Lung (tissue), 10 donors: ENCODE results near the gene MAGEA9B. TPM values are rescaled to one million over a fixed set of nuclear protein-coding genes. Genes with fewer than 3 reads are reported as not detected.
"Not testable (repeated sequence)": the region's sequence is repeated elsewhere in the genome, so short reads cannot be mapped to it uniquely, and the experiment has no call there.

Source experiments
- ATAC-seq: fragments of 200-7000 bp; cut with Tn5 transposase; one replicate; pipeline ENCODE4 v1.9.1; 2020; ENCODE audit warnings: moderate number of reproducible peaks; ENCODE audit not compliant: insufficient read depth, low FRiP score
- DNase-seq, 3 donors: peaks; one replicate each; pipeline ENCODE4 v3.0.0-alpha.2; 2013 to 2017
- H3K27ac ChIP-seq, 2 donors: one replicate each; pipeline ENCODE4 v1.5.1; 2013; ENCODE audit warnings: mild to moderate bottlenecking in 2 of 2, moderate library complexity in 2 of 2, control low read depth in 1 of 2, inconsistent platforms in 1 of 2, low read depth in 1 of 2, low read length in 1 of 2
- H3K27me3 ChIP-seq, 3 donors: one replicate each; pipeline ENCODE4 v1.5.1; 2013; ENCODE audit warnings: low read length in 2 of 3; ENCODE audit not compliant: control insufficient read depth in 3 of 3, insufficient read depth in 3 of 3
- H3K36me3 ChIP-seq, 4 donors: one replicate each; pipeline ENCODE4 v1.5.1; 2013; ENCODE audit warnings: low read length in 4 of 4, mild to moderate bottlenecking in 1 of 4, moderate library complexity in 1 of 4; ENCODE audit not compliant: control insufficient read depth in 4 of 4, insufficient read depth in 4 of 4
- H3K4me1 ChIP-seq, 5 donors: one replicate each; pipeline ENCODE4 v1.5.1; 2013; ENCODE audit warnings: low read length in 5 of 5, mild to moderate bottlenecking in 2 of 5, moderate library complexity in 1 of 5; ENCODE audit not compliant: control insufficient read depth in 5 of 5, insufficient read depth in 5 of 5
- H3K4me3 ChIP-seq: one replicate; pipeline ENCODE4 v1.5.1; 2013; ENCODE audit warnings: mild to moderate bottlenecking, control low read depth, moderate library complexity
- H3K9ac ChIP-seq, 2 donors: one replicate each; pipeline ENCODE4 v1.5.1; 2013; ENCODE audit warnings: low read length in 2 of 2, control low read depth in 1 of 2; ENCODE audit not compliant: insufficient read depth in 1 of 2
- H3K9me3 ChIP-seq, 4 donors: one replicate each; pipeline ENCODE4 v1.5.1; 2013; ENCODE audit warnings: low read length in 3 of 4, mild to moderate bottlenecking in 1 of 4, moderate library complexity in 1 of 4; ENCODE audit not compliant: control insufficient read depth in 4 of 4, insufficient read depth in 3 of 4
- WGBS, 2 donors: extraction: QIAGEN DNeasy Blood & Tissue Kit; methylation state at CpG; one replicate each; pipeline ENCODE4 v1.1.7; 2013; 5-methylcytosine and 5-hydroxymethylcytosine counted together
- polyA plus RNA-seq, 2 donors: library from polyadenylated mRNA; stranded (reverse); fragments of 200-250 nt; gene quantifications; one replicate each; pipeline ENCODE4 v1.2.1, GENCODE V29; 2013
- total RNA-seq, 2 donors: library from RNA; depleted of rRNA in 1 of 2; stranded (reverse); fragments of >200 nt in 1 of 2; gene quantifications; one replicate each; pipeline ENCODE4 v1.2.1, GENCODE V29; 2014 to 2021
- donor health status: Bipolar disorder and iron deficiency.
- donor health status: healthy.
- donor health status: DM: yes; HTN: yes; CAD: no.

MAGEA9B gene
- total and polyA plus RNA-seq, 4 donors = not detected

DNA sequence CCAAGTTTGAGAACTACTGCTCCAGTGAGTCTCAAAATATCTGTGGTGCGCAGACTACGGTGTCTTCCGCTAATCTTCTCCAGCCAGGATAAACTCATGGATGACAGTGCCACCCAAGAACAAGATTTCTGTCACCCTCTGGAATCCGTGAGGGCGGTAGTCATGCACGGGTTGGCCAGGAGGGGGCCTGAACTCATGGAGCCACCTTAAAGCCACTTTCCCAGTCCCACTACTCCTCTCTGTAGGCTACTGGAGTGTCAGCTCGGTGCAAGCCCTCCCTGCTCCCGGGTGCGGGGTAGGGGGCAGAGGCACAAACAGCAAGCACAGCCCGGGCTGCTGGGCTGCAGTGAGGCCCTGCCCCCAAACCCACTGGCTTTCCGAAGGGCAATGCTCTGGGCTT lies 11.3 kb upstream of the MAGEA9B start:
- H3K4me3 ChIP-seq, H3K9me3 ChIP-seq, H3K9ac ChIP-seq, DNase-seq, H3K27ac ChIP-seq, H3K27me3 ChIP-seq, H3K36me3 ChIP-seq, H3K4me1 ChIP-seq, ATAC-seq: not testable (repeated sequence)
- WGBS, 2 donors = 25 to 47% methylated on average over 3 of the region's 11 CpGs

DNA sequence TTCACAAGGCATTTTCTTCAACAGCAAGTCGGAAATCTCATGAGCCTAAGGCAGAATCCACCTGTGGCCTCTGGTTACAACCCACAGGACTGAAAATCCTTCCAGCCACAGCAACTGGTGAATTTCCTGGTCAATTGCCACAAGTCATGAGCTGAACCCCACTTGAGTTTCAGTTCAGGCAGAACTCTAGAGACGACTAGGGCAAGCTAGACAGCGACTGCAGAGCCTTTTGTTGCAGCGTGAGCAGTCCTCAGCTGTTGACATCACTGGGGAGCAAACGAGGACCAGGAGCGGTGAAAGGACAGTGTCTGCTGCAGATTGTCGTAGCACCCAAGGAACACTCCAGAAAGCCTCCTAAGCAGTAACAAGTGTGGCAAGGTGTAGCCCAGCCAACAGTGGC lies 8.7 kb upstream of the MAGEA9B start:
- H3K9me3 ChIP-seq, DNase-seq, H3K27ac ChIP-seq, ATAC-seq, H3K36me3 ChIP-seq, H3K4me1 ChIP-seq, H3K9ac ChIP-seq, H3K27me3 ChIP-seq, H3K4me3 ChIP-seq: not testable (repeated sequence)
- WGBS, 2 donors = no CpG with 5 or more reads among the region's 7 CpGs

DNA sequence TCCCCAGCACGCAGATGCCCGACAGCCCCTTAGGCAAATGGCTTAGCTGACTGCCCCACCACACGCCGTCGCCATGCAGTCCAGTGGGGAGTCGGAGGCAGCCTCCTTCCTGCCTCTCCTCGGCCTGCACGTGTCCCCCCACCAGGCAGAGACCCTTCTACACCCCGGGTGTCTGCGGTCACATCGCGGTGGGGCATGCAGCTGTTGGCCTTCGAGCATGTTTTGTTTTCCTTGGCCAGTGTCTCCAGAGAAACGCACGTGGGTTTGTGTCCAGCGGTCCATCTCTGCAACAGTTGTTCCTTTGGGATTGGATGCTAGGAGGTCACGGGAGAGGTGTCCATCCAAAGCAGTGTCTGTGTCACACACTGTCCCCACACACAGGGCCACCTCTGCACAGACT lies 8.0 kb upstream of the MAGEA9B start, which contains the start of gene HSFX2:
Gene HSFX2 (minus strand): TSS at position 101 of the 400 bp plus-strand sequence. CDS start 614 bp downstream, outside the sequence.
- not testable (repeated sequence) for H3K9ac ChIP-seq, H3K27me3 ChIP-seq, H3K36me3 ChIP-seq, DNase-seq, H3K9me3 ChIP-seq, H3K4me3 ChIP-seq, H3K4me1 ChIP-seq, H3K27ac ChIP-seq, ATAC-seq
- no CpG with 5 or more reads among the region's 17 CpGs for WGBS, 2 donors

DNA sequence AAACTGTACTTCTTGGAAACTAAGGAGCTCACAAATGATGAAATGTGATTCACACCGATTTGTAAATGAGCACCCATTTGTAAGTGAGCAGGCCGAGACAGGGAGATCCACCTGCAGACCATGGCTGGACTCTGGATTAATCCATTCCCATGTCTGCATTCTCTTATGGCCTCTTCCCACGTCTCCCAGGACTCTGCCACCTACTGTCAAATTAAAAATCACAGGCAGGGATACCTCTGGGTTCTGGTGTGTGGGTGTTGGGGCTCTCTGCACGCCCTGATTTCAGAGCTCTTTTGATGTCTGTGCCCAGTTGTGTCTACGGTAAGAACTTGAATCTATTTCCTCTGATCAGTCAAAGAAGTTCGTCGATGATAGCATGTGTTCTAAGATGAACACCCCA lies 3.7 kb upstream of the MAGEA9B start:
- not testable (repeated sequence) for H3K9ac ChIP-seq, H3K9me3 ChIP-seq, H3K4me3 ChIP-seq, H3K36me3 ChIP-seq, DNase-seq, H3K27ac ChIP-seq, H3K4me1 ChIP-seq, H3K27me3 ChIP-seq, ATAC-seq
- WGBS, 2 donors = no CpG with 5 or more reads among the region's 7 CpGs

DNA sequence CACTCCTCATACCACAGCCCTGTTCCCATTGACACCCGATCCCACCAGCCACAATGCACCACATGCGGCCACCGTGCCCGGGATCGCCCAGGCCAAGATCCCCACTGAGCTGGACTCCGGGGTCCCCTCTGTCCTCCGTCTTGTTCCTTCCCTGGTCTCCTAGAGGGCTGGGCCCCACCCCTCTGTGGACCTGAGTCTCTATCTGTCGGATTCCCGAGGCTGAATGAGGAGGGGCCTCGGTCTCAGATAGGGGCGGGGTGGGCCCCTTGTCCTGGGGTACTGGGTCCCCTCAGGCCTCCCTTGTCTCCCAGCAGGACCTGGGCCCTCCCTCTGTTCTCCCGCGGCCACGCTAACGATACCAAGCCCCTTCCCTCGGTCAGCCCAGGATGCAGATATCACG lies 1.6 kb downstream of the MAGEA9B start:
- H3K27ac ChIP-seq, H3K9me3 ChIP-seq, H3K9ac ChIP-seq, DNase-seq, H3K4me3 ChIP-seq, H3K27me3 ChIP-seq, H3K36me3 ChIP-seq, H3K4me1 ChIP-seq, ATAC-seq: not testable (repeated sequence)
- WGBS, 2 donors = 87 to 88% methylated on average over 3 to 6 of the region's 17 CpGs

DNA sequence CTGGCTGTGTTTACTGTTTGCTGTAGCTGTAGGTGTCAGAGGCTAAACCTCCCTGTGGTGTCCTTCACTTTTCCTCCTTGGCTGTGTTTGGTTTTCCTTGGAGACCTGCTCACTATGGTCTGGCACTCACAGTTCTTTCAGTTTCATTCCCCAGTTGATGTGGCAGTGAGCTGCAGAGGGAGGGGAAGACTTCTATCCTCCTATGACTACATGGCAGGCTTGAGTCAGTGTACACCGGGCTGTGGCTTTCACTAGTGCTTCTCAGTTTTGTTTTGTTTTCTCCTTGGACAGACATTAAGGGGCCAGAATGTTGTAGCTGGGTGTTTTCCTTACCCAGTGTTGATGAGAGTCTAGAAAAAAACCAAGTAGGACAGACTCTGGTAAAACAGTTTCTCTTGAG lies 13.8 kb downstream of the MAGEA9B start:
- not testable (repeated sequence) for H3K4me3 ChIP-seq, H3K27me3 ChIP-seq, H3K27ac ChIP-seq, H3K36me3 ChIP-seq, H3K4me1 ChIP-seq, ATAC-seq, H3K9ac ChIP-seq, H3K9me3 ChIP-seq, DNase-seq
- no CpG with 5 or more reads among the region's 1 CpG for WGBS, 2 donors
